HUES48 (cell line): ENCODE measurements around the gene SELENOH.
"Not testable (repeated sequence)": the region's sequence is repeated elsewhere in the genome, so short reads cannot be mapped to it uniquely, and the experiment has no call there.

Experiments used
- H3K27ac ChIP-seq: one replicate; pipeline ENCODE4 v1.7.0; 2013; ENCODE audit warnings: low read depth, low read length, inconsistent platforms
- H3K27me3 ChIP-seq: 2 replicates; pipeline ENCODE4 v1.6.1; 2013; ENCODE audit warnings: mild to moderate bottlenecking, low read length; ENCODE audit not compliant: control insufficient read depth, insufficient read depth
- H3K36me3 ChIP-seq: 2 replicates; pipeline ENCODE4 v1.6.1; 2013; ENCODE audit warnings: low read length; ENCODE audit not compliant: control insufficient read depth, insufficient read depth
- H3K4me1 ChIP-seq: 2 replicates; pipeline ENCODE4 v1.6.1; 2013; ENCODE audit warnings: mild to moderate bottlenecking, low read length; ENCODE audit not compliant: control insufficient read depth, insufficient read depth
- H3K4me3 ChIP-seq: 2 replicates; pipeline ENCODE4 v1.5.1; 2013; ENCODE audit warnings: mild to moderate bottlenecking, low read depth, low read length
- H3K9ac ChIP-seq: 2 replicates; pipeline ENCODE4 v1.6.1; 2013; ENCODE audit warnings: mild to moderate bottlenecking, low read depth, low read length, moderate library complexity
- H3K9me3 ChIP-seq: 2 replicates; pipeline ENCODE4 v1.6.1; 2013; ENCODE audit warnings: low read length; ENCODE audit not compliant: control insufficient read depth, insufficient read depth

SELENOH gene

GRCh38 chr11:57741132-57742086 is at the start of gene SELENOH:
Gene SELENOH, plus strand, starts transcription at chr11:57741491. Its CDS starts 105 bp downstream, at chr11:57741596.
- Histone ChIP-seq H3K27me3 (no peaks in the 10 kb centered on the region), H3K4me1 (0 out of 2 replicates have a peak, but pooled peaks cover 9% of the 10 kb centered on the region), H3K9me3 (no peaks in the 10 kb centered on the region), H3K9ac (peak within 1 kb of the TSS; percentile 93), H3K27ac (peak within 1 kb of the TSS; percentile 83), H3K4me3 (peak within 1 kb of the TSS; percentile 96), H3K36me3 (peaks cover 53% of the 10 kb centered on the region)

- H3K9ac ChIP-seq: no peak overlapping the region
- H3K4me1 ChIP-seq: no peaks in the 10 kb centered on the region
- no peaks in the 10 kb centered on the region for H3K9me3 ChIP-seq
- no peaks in the 10 kb centered on the region for H3K27me3 ChIP-seq
- no peak overlapping the region for H3K4me3 ChIP-seq
- peaks cover 85% of the 10 kb centered on the region for H3K36me3 ChIP-seq
- no peak overlapping the region for H3K27ac ChIP-seq
These were observed 42.4 kb upstream of the SELENOH start for GRCh38 chr11:57698843-57699365.

GRCh38 chr11:57699813-57700212 is 41.5 kb upstream of the SELENOH start:
- H3K27ac ChIP-seq: no peak overlapping the region
- no peaks in the 10 kb centered on the region for H3K9me3 ChIP-seq
- no peaks in the 10 kb centered on the region for H3K27me3 ChIP-seq
- H3K9ac ChIP-seq: no peak overlapping the region
- H3K4me1 ChIP-seq: no peaks in the 10 kb centered on the region
- no peak overlapping the region for H3K4me3 ChIP-seq
- peaks cover 87% of the 10 kb centered on the region for H3K36me3 ChIP-seq

- Histone ChIP-seq H3K4me1 (no peaks in the 10 kb centered on the region), H3K9ac (no peak overlapping the region), H3K36me3 (peaks cover 84% of the 10 kb centered on the region), H3K9me3 (no peaks in the 10 kb centered on the region), H3K27ac (no peak overlapping the region), H3K27me3 (no peaks in the 10 kb centered on the region), H3K4me3 (no peak overlapping the region)
These were observed 40.9 kb upstream of the SELENOH start for GRCh38 chr11:57700425-57700824.

GRCh38 chr11:57703341-57703740 is 38.0 kb upstream of the SELENOH start:
- Histone ChIP-seq H3K9me3 (no peaks in the 10 kb centered on the region), H3K36me3 (peaks cover 67% of the 10 kb centered on the region), H3K27me3 (no peaks in the 10 kb centered on the region), H3K4me3 (no peak overlapping the region), H3K9ac (no peak overlapping the region), H3K4me1 (no peaks in the 10 kb centered on the region), H3K27ac (no peak overlapping the region)

- Histone ChIP-seq H3K27me3 (no peaks in the 10 kb centered on the region), H3K27ac (no peak overlapping the region), H3K9me3 (no peaks in the 10 kb centered on the region), H3K4me1 (no peaks in the 10 kb centered on the region), H3K4me3 (no peak overlapping the region), H3K9ac (no peak overlapping the region), H3K36me3 (peaks cover 57% of the 10 kb centered on the region)
These were observed 36.4 kb upstream of the SELENOH start for GRCh38 chr11:57704932-57705331.

- not testable (repeated sequence) for H3K9me3 ChIP-seq, H3K9ac ChIP-seq, H3K27ac ChIP-seq, H3K27me3 ChIP-seq, H3K4me3 ChIP-seq, H3K4me1 ChIP-seq
- peaks cover 54% of the 10 kb centered on the region for H3K36me3 ChIP-seq
These were observed 35.9 kb upstream of the SELENOH start for GRCh38 chr11:57705432-57705831.

- H3K4me1 ChIP-seq: peaks cover 8% of the 10 kb centered on the region
- no peak overlapping the region for H3K9ac ChIP-seq
- H3K4me3 ChIP-seq: no peak overlapping the region
- H3K9me3 ChIP-seq: no peaks in the 10 kb centered on the region
- H3K27me3 ChIP-seq: no peaks in the 10 kb centered on the region
- no peak overlapping the region for H3K27ac ChIP-seq
- H3K36me3 ChIP-seq: peaks cover 17% of the 10 kb centered on the region; the same call in 1 of the 2 replicates
These were observed 31.4 kb upstream of the SELENOH start for GRCh38 chr11:57709802-57710367.

- H3K9ac ChIP-seq: peak within 1 kb of the TSS; percentile 94
- 0 out of 2 replicates have a peak, but pooled peaks cover 14% of the 10 kb centered on the region for H3K36me3 ChIP-seq
- peak within 1 kb of the TSS; percentile 97 for H3K4me3 ChIP-seq
- no peaks in the 10 kb centered on the region for H3K9me3 ChIP-seq
- no peaks in the 10 kb centered on the region for H3K27me3 ChIP-seq
- peaks cover 8% of the 10 kb centered on the region for H3K4me1 ChIP-seq
- H3K27ac ChIP-seq: peak within 1 kb of the TSS; percentile 97
These were observed 29.7 kb upstream of the SELENOH start, which contains the start of gene MED19 for GRCh38 chr11:57711414-57712255. Gene MED19, minus strand, starts transcription at chr11:57712215. Its CDS starts 36 bp downstream, at chr11:57712179.
